ENCODE results near the gene PACS1.

The PACS1 gene

DNA sequence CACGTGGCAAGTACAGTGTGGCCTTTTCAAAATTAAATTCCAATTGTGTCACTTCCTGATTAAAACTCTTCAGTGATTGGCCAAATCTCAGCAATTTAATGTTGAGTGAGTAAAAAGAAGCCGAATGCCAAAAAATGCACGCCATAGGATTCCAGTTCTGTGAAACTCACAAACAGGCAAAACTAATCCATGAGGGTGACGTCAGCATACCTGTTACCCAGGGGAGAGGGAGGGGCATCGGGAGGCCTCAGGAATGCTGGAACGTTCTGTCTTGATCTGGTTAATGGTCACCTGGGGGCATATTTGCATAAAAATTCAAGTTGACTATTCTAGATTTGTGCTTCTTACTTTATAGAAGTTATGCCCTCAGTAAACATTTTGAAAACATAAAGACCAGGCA lies 158.4 kb downstream of the PACS1 start:
- Histone ChIP-seq H3K9me3 (ENCODE audit: insufficient read depth, low read depth, low read length) (no peaks in the 10 kb centered on the region), H3K4me1 (ENCODE audit: insufficient read depth, low read length, poor library complexity, severe bottlenecking) (no peaks in the 10 kb centered on the region), H3F3A (ENCODE audit: low read depth) (no peaks in the 10 kb centered on the region), H3K9ac (ENCODE audit: low read depth, low read length, poor library complexity, severe bottlenecking) (no peak overlapping the region), H3K27me3 (ENCODE audit: insufficient read depth, low read length, poor library complexity, severe bottlenecking) (no peaks in the 10 kb centered on the region), H3K9me2 (replicated peaks; ENCODE audit: low read depth, low read length) (no peaks in the 10 kb centered on the region), H3K4me3 (ENCODE audit: low read length, poor library complexity, severe bottlenecking) (no peak overlapping the region), H2AFZ (ENCODE audit: low read length) (no peak overlapping the region), H3K36me3 (ENCODE audit: insufficient read depth, low read length) (no peaks in the 10 kb centered on the region), H3K4me2 (ENCODE audit: low read depth, low read length, poor library complexity, severe bottlenecking) (no peak overlapping the region), H3K79me2 (ENCODE audit: insufficient read depth, low read length) (no peaks in the 10 kb centered on the region), H4K20me1 (ENCODE audit: insufficient read depth, low read length, poor library complexity, severe bottlenecking) (no peaks in the 10 kb centered on the region)
- TF ChIP-seq CTCF (conservative IDR thresholded peaks at IDR 0.05; ENCODE audit: low read length) (no peak), EZH2phosphoT487 (IDR thresholded peaks at IDR 0.05; ENCODE audit: borderline replicate concordance) (no peak)

DNA sequence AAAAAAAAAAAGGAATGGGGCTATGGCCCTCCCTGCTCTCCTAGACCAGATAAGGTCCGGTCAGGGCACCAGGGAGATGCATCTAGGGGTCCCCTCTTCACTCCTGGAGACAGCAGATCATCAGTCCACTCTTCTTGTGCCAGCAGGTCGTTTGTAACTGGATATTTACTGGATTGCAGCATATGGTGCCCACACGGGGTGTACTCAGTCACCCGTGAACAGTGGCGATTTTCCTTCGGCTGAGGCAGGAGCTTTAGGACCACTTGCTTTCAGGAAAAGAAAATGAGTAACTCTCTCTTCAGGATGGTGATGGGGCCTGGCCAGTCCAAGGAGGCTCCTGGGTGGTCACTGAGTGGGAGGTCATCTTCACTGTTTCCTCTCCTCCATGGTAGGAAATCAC lies 160.1 kb downstream of the PACS1 start:
- Histone ChIP-seq H3K27me3 (ENCODE audit: insufficient read depth, low read length, poor library complexity, severe bottlenecking) (no peaks in the 10 kb centered on the region), H3K79me2 (ENCODE audit: insufficient read depth, low read length) (no peaks in the 10 kb centered on the region), H3K4me1 (ENCODE audit: insufficient read depth, low read length, poor library complexity, severe bottlenecking) (no peaks in the 10 kb centered on the region), H3K9me2 (replicated peaks; ENCODE audit: low read depth, low read length) (no peaks in the 10 kb centered on the region), H3K4me2 (ENCODE audit: low read depth, low read length, poor library complexity, severe bottlenecking) (no peak overlapping the region), H2AFZ (ENCODE audit: low read length) (no peak overlapping the region), H3K36me3 (ENCODE audit: insufficient read depth, low read length) (no peaks in the 10 kb centered on the region), H4K20me1 (ENCODE audit: insufficient read depth, low read length, poor library complexity, severe bottlenecking) (no peaks in the 10 kb centered on the region), H3K9ac (ENCODE audit: low read depth, low read length, poor library complexity, severe bottlenecking) (no peak overlapping the region), H3K9me3 (ENCODE audit: insufficient read depth, low read depth, low read length) (no peaks in the 10 kb centered on the region), H3F3A (ENCODE audit: low read depth) (no peaks in the 10 kb centered on the region), H3K4me3 (ENCODE audit: low read length, poor library complexity, severe bottlenecking) (no peak overlapping the region)
- TF ChIP-seq EZH2phosphoT487 (IDR thresholded peaks at IDR 0.05; ENCODE audit: borderline replicate concordance): no peak
- no peak for TF ChIP-seq CTCF (conservative IDR thresholded peaks at IDR 0.05; ENCODE audit: low read length)

- TF ChIP-seq CTCF (conservative IDR thresholded peaks at IDR 0.05; ENCODE audit: low read length) (no peak), EZH2phosphoT487 (IDR thresholded peaks at IDR 0.05; ENCODE audit: borderline replicate concordance) (no peak)
- Histone ChIP-seq H3K79me2 (ENCODE audit: insufficient read depth, low read length) (no peaks in the 10 kb centered on the region), H4K20me1 (ENCODE audit: insufficient read depth, low read length, poor library complexity, severe bottlenecking) (no peaks in the 10 kb centered on the region), H3F3A (ENCODE audit: low read depth) (no peaks in the 10 kb centered on the region), H2AFZ (ENCODE audit: low read length) (no peak overlapping the region), H3K9me2 (replicated peaks; ENCODE audit: low read depth, low read length) (no peaks in the 10 kb centered on the region), H3K9ac (ENCODE audit: low read depth, low read length, poor library complexity, severe bottlenecking) (no peak overlapping the region), H3K4me1 (ENCODE audit: insufficient read depth, low read length, poor library complexity, severe bottlenecking) (no peaks in the 10 kb centered on the region), H3K27me3 (ENCODE audit: insufficient read depth, low read length, poor library complexity, severe bottlenecking) (no peaks in the 10 kb centered on the region), H3K4me3 (ENCODE audit: low read length, poor library complexity, severe bottlenecking) (no peak overlapping the region), H3K4me2 (ENCODE audit: low read depth, low read length, poor library complexity, severe bottlenecking) (no peak overlapping the region), H3K9me3 (ENCODE audit: insufficient read depth, low read depth, low read length) (no peaks in the 10 kb centered on the region), H3K36me3 (ENCODE audit: insufficient read depth, low read length) (no peaks in the 10 kb centered on the region)
These were observed 160.9 kb downstream of the PACS1 start for GRCh38 chr11:66230978-66231377.
